ENCODE measurements around the gene SDK2. TPM values are rescaled to one million over a fixed set of nuclear protein-coding genes. Genes with fewer than 3 reads are reported as not detected.

Gene SDK2
- total and polyA plus RNA-seq, 2 of the 4 experiments (the other 2 are of a cell fraction): under 0.01 to 0.03 TPM

- H3K23ac ChIP-seq (ENCODE audit: low read depth, low read length): no peak overlapping the region
- ATAC-seq (ENCODE audit: low read depth): no peak
- TF ChIP-seq FOS (IDR thresholded peaks at IDR 0.05; ENCODE audit: low read depth, low read length) (no peak), USF2 (IDR thresholded peaks at IDR 0.05; ENCODE audit: low read depth, low read length) (no peak), POLR2A (IDR thresholded peaks at IDR 0.05; ENCODE audit: low read depth, low read length) (no peak), MXI1 (IDR thresholded peaks at IDR 0.05; ENCODE audit: borderline replicate concordance, low read depth, low read length) (no peak), NFE2L2 (IDR thresholded peaks at IDR 0.05; ENCODE audit: low read depth, low read length) (no peak), MAZ (IDR thresholded peaks at IDR 0.05; ENCODE audit: borderline replicate concordance, low read depth, low read length) (no peak), RAD21 (IDR thresholded peaks at IDR 0.05; ENCODE audit: low read length) (no peak), RFX5 (IDR thresholded peaks at IDR 0.05; ENCODE audit: low read depth, low read length) (no peak), CHD1 (IDR thresholded peaks at IDR 0.05; ENCODE audit: low read depth, low read length) (no peak), ELK1 (IDR thresholded peaks at IDR 0.05; ENCODE audit: borderline replicate concordance, low read depth, low read length) (no peak), SMC3 (IDR thresholded peaks at IDR 0.05; ENCODE audit: low read depth, low read length) (no peak), RCOR1 (IDR thresholded peaks at IDR 0.05; ENCODE audit: insufficient replicate concordance, low read length) (no peak), MAFK (IDR thresholded peaks at IDR 0.05; ENCODE audit: low read depth, low read length) (no peak), CEBPB (IDR thresholded peaks at IDR 0.05; ENCODE audit: low read depth, low read length) (no peak), BHLHE40 (IDR thresholded peaks at IDR 0.05; ENCODE audit: low read depth, low read length) (no peak)
- TF ChIP-seq, protein P1, sequence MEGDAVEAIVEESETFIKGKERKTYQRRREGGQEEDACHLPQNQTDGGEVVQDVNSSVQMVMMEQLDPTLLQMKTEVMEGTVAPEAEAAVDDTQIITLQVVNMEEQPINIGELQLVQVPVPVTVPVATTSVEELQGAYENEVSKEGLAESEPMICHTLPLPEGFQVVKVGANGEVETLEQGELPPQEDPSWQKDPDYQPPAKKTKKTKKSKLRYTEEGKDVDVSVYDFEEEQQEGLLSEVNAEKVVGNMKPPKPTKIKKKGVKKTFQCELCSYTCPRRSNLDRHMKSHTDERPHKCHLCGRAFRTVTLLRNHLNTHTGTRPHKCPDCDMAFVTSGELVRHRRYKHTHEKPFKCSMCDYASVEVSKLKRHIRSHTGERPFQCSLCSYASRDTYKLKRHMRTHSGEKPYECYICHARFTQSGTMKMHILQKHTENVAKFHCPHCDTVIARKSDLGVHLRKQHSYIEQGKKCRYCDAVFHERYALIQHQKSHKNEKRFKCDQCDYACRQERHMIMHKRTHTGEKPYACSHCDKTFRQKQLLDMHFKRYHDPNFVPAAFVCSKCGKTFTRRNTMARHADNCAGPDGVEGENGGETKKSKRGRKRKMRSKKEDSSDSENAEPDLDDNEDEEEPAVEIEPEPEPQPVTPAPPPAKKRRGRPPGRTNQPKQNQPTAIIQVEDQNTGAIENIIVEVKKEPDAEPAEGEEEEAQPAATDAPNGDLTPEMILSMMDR (conservative IDR thresholded peaks at IDR 0.05; ENCODE audit: low read depth, low read length): no peak
Observed at GRCh38 chr17:73470316-73470826, 173.9 kb downstream of the SDK2 start.

More at GRCh38 chr17:73470316-73470826, 173.9 kb downstream of the SDK2 start:
- H3K4me3 ChIP-seq (ENCODE audit: insufficient read depth, low read depth, low read length): no peak overlapping the region
- H3K4me2 ChIP-seq (ENCODE audit: low read depth, low read length): no peak overlapping the region
- H4K5ac ChIP-seq (ENCODE audit: low read depth, low read length): no peak overlapping the region
- DNase-seq: no peak
- in situ Hi-C loops (cut with MboI; ENCODE audit: low sequenced_read_pairs): no loop called here
- no peaks in the 10 kb centered on the region for H3K9me1 ChIP-seq (ENCODE audit: insufficient read depth, low read length)
- H4K91ac ChIP-seq (ENCODE audit: insufficient read depth, low read depth, low read length): no peak overlapping the region
- H3K27ac ChIP-seq (ENCODE audit: insufficient read depth, low read length): no peak overlapping the region
- no TSS peak for BruUV-seq (replicated peaks)
- H3K56ac ChIP-seq (ENCODE audit: extremely low read depth, insufficient read depth, low read length): no peak overlapping the region
- H4K8ac ChIP-seq (ENCODE audit: low read depth in 2 of 2, low read length in 2 of 2): no peak overlapping the region
- no peaks in the 10 kb centered on the region for H4K20me1 ChIP-seq (ENCODE audit: insufficient read depth, low read length)
- no peak overlapping the region for H2BK120ac ChIP-seq (ENCODE audit: low read depth, low read length)
- no peak overlapping the region for H3K18ac ChIP-seq (ENCODE audit: low read depth, low read length)
- dilution Hi-C loops (cut with HindIII; ENCODE audit: low sequenced_read_pairs, unreplicated experiment): no loop called here
- no peaks in the 10 kb centered on the region for H3K36me3 ChIP-seq (ENCODE audit: control insufficient read depth, insufficient read depth, low read length)
- intact Hi-C loops (cut with micrococcal nuclease): no loop called here
- H2AFZ ChIP-seq (replicated peaks; ENCODE audit: low read length, poor library complexity): no peak overlapping the region
- no peak overlapping the region for H2AK5ac ChIP-seq (ENCODE audit: low read depth, low read length)
- no peak overlapping the region for H2BK5ac ChIP-seq (ENCODE audit: low read depth, low read length, poor library complexity, severe bottlenecking)
- no peaks in the 10 kb centered on the region for H3K9me3 ChIP-seq (ENCODE audit: control insufficient read depth, insufficient read depth, low read length)
- H3K14ac ChIP-seq (replicated peaks; ENCODE audit: low read depth, low read length): no peak overlapping the region
- H2BK20ac ChIP-seq (ENCODE audit: low read depth, low read length): no peak overlapping the region
- 75% methylated on average over 1 of the region's 7 CpGs; no CpG with 5 or more reads in 1 of the 2 experiments for WGBS, 2 experiments (ENCODE audit: extremely low coverage in 2 of 2, insufficient read length in 1 of 2)
- no peaks in the 10 kb centered on the region for H3K4me1 ChIP-seq (ENCODE audit: control insufficient read depth, insufficient read depth, low read length)
- no peaks in the 10 kb centered on the region for H3K79me1 ChIP-seq (ENCODE audit: low read depth in 1 of 2, low read length in 2 of 2)
- CTCF ChIA-PET: interaction anchor here (0.6 kb wide), 1 partner anchor 23 kb away, joined by 3 read pairs; no protein-coding TSS in a partner anchor
- H2BK15ac ChIP-seq (ENCODE audit: low read depth, low read length): no peak overlapping the region
- H3K27me3 ChIP-seq (ENCODE audit: control insufficient read depth, insufficient read depth, low read length): no peaks in the 10 kb centered on the region
- H3K4ac ChIP-seq (ENCODE audit: low read depth, low read length): no peak overlapping the region
- H3K9ac ChIP-seq (ENCODE audit: low read depth, low read length): no peak overlapping the region
- H2AK9ac ChIP-seq (replicated peaks; ENCODE audit: low read depth, low read length, poor library complexity): no peak overlapping the region
- POLR2A ChIA-PET (ENCODE audit: unreplicated experiment): no interaction called here
